Measurements from ENCODE around the gene TTC9C. TPM values are rescaled to one million over a fixed set of nuclear protein-coding genes. Genes with fewer than 3 reads are reported as not detected.

TTC9C gene
- total RNA-seq, 2 donors from 2014 or later = 25.1 to 25.5 TPM

DNA sequence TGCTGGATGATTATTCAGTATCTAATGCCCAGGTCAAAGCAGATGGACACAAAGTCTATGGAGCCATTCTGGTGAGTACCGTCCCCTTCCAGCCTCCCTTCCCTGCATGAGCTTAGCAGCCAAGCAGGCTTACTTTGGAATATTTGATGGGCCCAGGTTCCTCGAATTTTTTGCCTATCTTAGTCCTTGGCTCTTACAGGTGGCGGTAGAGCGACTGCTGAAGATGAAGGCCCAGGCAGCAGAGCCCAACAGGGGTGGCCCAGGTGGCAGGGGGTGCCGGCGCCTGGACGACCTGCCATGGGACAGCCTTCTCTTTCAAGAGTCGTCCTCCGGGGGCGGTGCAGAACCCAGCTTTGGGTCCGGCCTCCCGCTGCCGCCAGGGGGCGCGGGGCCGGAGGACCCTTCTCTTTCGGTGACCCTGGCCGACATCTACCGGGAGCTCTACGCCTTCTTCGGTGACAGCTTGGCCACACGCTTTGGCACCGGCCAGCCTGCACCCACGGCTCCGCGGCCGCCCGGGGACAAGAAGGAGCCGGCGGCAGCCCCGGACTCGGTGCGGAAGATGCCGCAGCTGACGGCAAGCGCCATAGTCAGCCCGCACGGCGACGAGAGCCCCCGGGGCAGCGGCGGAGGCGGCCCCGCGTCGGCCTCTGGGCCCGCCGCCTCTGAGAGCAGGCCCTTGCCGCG, 58.2 kb downstream of the TTC9C start:
- Histone ChIP-seq H3K9me3 (no peaks in the 10 kb centered on the region), H3K4me1 (replicated peaks) (peaks cover 19% of the 10 kb centered on the region), H3K36me3 (peaks cover 4 to 9% of the 10 kb centered on the region in 2 donors), H3K27ac (peak overlapping the region; percentile 94 to 98), H3K27me3 (replicated peaks; ENCODE audit: insufficient read depth) (no peaks in the 10 kb centered on the region), H3K4me3 (peak overlapping the region; percentile 90 to 93)
- TF ChIP-seq, protein P1, sequence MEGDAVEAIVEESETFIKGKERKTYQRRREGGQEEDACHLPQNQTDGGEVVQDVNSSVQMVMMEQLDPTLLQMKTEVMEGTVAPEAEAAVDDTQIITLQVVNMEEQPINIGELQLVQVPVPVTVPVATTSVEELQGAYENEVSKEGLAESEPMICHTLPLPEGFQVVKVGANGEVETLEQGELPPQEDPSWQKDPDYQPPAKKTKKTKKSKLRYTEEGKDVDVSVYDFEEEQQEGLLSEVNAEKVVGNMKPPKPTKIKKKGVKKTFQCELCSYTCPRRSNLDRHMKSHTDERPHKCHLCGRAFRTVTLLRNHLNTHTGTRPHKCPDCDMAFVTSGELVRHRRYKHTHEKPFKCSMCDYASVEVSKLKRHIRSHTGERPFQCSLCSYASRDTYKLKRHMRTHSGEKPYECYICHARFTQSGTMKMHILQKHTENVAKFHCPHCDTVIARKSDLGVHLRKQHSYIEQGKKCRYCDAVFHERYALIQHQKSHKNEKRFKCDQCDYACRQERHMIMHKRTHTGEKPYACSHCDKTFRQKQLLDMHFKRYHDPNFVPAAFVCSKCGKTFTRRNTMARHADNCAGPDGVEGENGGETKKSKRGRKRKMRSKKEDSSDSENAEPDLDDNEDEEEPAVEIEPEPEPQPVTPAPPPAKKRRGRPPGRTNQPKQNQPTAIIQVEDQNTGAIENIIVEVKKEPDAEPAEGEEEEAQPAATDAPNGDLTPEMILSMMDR (IDR thresholded peaks at IDR 0.05) = peak; percentile 89 to 99 (median 94)
- TF ChIP-seq POLR2A (IDR thresholded peaks at IDR 0.05) (no peak), POLR2AphosphoS5 (IDR thresholded peaks at IDR 0.05) (peak; percentile 55)
- 2% methylated on average over 42 of the region's 51 CpGs for WGBS
- intact Hi-C loops (cut with DNase I) = loop anchor here (2.0 to 5.0 kb wide), 2 partner anchors 76 to 96 kb away; partner anchors contain the start of gene SLC3A2
- DNase-seq (ENCODE audit: low spot score) = peak; percentile 87

DNA sequence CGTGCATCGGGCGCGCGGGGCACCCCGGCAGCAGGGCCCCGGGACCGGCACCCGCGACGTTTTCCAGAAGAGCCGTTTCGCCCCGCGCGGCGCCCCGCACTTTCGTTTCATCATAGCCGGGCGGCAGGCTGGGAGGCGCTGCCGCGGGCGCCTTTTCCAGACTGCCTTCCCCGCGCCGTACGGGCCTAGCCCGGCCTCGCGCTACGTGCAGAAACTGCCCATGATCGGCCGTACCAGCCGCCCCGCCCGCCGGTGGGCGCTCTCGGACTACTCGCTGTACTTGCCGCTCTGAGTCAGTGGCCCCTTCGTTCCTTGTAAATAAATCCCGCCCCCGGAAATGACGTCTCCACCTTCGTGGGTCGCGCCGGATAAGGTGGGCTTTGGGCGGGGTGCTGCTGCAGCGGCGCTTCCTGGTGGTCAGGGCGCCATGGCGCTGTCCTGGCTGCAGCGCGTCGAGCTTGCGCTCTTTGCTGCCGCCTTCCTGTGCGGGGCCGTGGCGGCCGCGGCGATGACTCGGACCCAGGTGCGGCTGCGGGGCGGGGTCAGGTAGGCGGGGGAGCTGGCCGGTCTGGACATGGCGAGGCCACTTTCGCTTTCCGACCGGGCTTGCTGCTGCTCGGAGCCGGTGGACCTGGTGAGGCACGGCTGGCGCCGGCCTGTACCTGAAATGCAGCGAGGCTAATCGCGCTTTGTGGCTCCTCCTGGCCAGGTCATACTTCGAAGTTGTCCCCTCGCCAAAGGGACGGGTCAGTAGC, 58.9 kb downstream of the TTC9C start, which contains the start of gene TMEM179B:
TSS of gene TMEM179B (plus strand) at position 398 of the 755 bp plus-strand sequence. CDS start at position 428, 30 bp downstream.
- under 1% methylated on average over 51 of the region's 88 CpGs for WGBS
- peak within 1 kb of the TSS; percentile 94 to 98 for H3K27ac ChIP-seq
- H3K4me3 ChIP-seq = peak within 1 kb of the TSS; percentile 90 to 93
- intact Hi-C loops (cut with DNase I) = loop anchor here (2.0 to 5.0 kb wide), 2 partner anchors 76 to 95 kb away; partner anchors contain the start of gene SLC3A2
- H3K9me3 ChIP-seq = no peaks in the 10 kb centered on the region
- H3K36me3 ChIP-seq = peaks cover 4 to 9% of the 10 kb centered on the region in 2 donors
- TF ChIP-seq POLR2AphosphoS5 (IDR thresholded peaks at IDR 0.05) (peak; percentile 100), POLR2A (IDR thresholded peaks at IDR 0.05) (peak; percentile 98)
- TF ChIP-seq, protein P1 (IDR thresholded peaks at IDR 0.05) = peak in 3 of 4 experiments; percentile 34 to 77 (median 59)
- no peaks in the 10 kb centered on the region for H3K27me3 ChIP-seq (replicated peaks; ENCODE audit: insufficient read depth)
- DNase-seq (ENCODE audit: low spot score) = peak; percentile 99
- peaks cover 20% of the 10 kb centered on the region for H3K4me1 ChIP-seq (replicated peaks)

Other genes starting within 250 kb of the TTC9C start
- 100 to 1,000 TPM; 367 to 434 TPM for gene AHNAK, start 181.7 kb upstream of the TTC9C start, total RNA-seq
- gene EEF1G, start 154.6 kb upstream of the TTC9C start, total RNA-seq = 1,000 to 10,000 TPM; 1,254 to 2,389 TPM
- gene TUT1, start 137.0 kb upstream of the TTC9C start, total RNA-seq = 10 to 100 TPM; 26.6 to 30.6 TPM
- gene MTA2, start 126.6 kb upstream of the TTC9C start, total RNA-seq = 100 to 1,000 TPM in 1 of 2 donors, 10 to 100 TPM in 1; 96.5 to 110 TPM
- gene EML3, start 115.7 kb upstream of the TTC9C start, total RNA-seq = 10 to 100 TPM; 50.2 to 80.1 TPM
- 10 to 100 TPM in 1 of 2 donors, 1 to 10 TPM in 1; 8.0 to 12.7 TPM for gene ROM1, start 115.2 kb upstream of the TTC9C start, total RNA-seq
- 10 to 100 TPM; 57.0 to 75.3 TPM for gene B3GAT3, start 106.5 kb upstream of the TTC9C start, total RNA-seq
- gene GANAB, start 81.9 kb upstream of the TTC9C start, total RNA-seq = 100 to 1,000 TPM; 163 to 199 TPM
- 10 to 100 TPM; 34.0 to 35.3 TPM for gene INTS5, start 75.2 kb upstream of the TTC9C start, total RNA-seq
- gene C11orf98, start 63.3 kb upstream of the TTC9C start, total RNA-seq = 10 to 100 TPM; 27.8 to 68.0 TPM
- gene CSKMT, start 63.2 kb upstream of the TTC9C start, total RNA-seq = 10 to 100 TPM in 1 of 2 donors, 1 to 10 TPM in 1; 9.7 to 20.2 TPM
- gene UQCC3, start 56.8 kb upstream of the TTC9C start, total RNA-seq = 10 to 100 TPM; 10.3 to 18.3 TPM
- 10 to 100 TPM in 1 of 2 donors, 1 to 10 TPM in 1; 7.1 to 10.2 TPM for gene LBHD1, start 56.2 kb upstream of the TTC9C start, total RNA-seq
- 100 to 1,000 TPM; 136 to 179 TPM for gene UBXN1, start 49.4 kb upstream of the TTC9C start, total RNA-seq
- 1 to 10 TPM; 2.8 to 8.0 TPM for gene LRRN4CL, start 39.0 kb upstream of the TTC9C start, total RNA-seq
- 100 to 1,000 TPM; 148 to 187 TPM for gene BSCL2, start 21.1 kb upstream of the TTC9C start, total RNA-seq
- not detected for gene GNG3, start 20.8 kb upstream of the TTC9C start, total RNA-seq
- 10 to 100 TPM; 26.6 to 33.5 TPM for gene HNRNPUL2, start 1.0 kb upstream of the TTC9C start, total RNA-seq
- gene ZBTB3, start 25.7 kb downstream of the TTC9C start, total RNA-seq = 10 to 100 TPM; 14.8 to 19.1 TPM
- gene POLR2G, start 33.1 kb downstream of the TTC9C start, total RNA-seq = 10 to 100 TPM; 97.2 to 98.3 TPM
- 10 to 100 TPM; 22.2 to 36.2 TPM for gene TAF6L, start 42.9 kb downstream of the TTC9C start, total RNA-seq
- 100 to 1,000 TPM; 139 to 200 TPM for gene TMEM179B, start 58.9 kb downstream of the TTC9C start, total RNA-seq
- gene TMEM223, start 63.5 kb downstream of the TTC9C start, total RNA-seq = 10 to 100 TPM; 35.8 to 73.6 TPM
- 10 to 100 TPM; 75.6 to 98.2 TPM for gene NXF1, start 77.0 kb downstream of the TTC9C start, total RNA-seq
- gene STX5, start 103.6 kb downstream of the TTC9C start, total RNA-seq = 10 to 100 TPM; 34.5 to 57.5 TPM
- not detected for gene TEX54, start 104.4 kb downstream of the TTC9C start, total RNA-seq
- gene WDR74, start 111.1 kb downstream of the TTC9C start, total RNA-seq = 10 to 100 TPM; 44.5 to 46.1 TPM
- gene SLC3A2, start 152.4 kb downstream of the TTC9C start, total RNA-seq = 100 to 1,000 TPM; 158 to 235 TPM
- gene CHRM1, start 192.9 kb downstream of the TTC9C start, total RNA-seq = 100 to 1,000 TPM in 1 of 2 donors, 10 to 100 TPM in 1; 38.1 to 107 TPM

All from prostate gland (tissue), 2 donors.